GM18870 (cell line): ENCODE data around the gene TSPAN18.

Source experiments
- ATAC-seq: cut with Tn5 transposase; IDR thresholded peaks from one replicate; pipeline ENCODE4 v1.9.1; 2021; ENCODE audit warnings: moderate library complexity; ENCODE audit not compliant: unreplicated experiment

TSPAN18 gene

DNA sequence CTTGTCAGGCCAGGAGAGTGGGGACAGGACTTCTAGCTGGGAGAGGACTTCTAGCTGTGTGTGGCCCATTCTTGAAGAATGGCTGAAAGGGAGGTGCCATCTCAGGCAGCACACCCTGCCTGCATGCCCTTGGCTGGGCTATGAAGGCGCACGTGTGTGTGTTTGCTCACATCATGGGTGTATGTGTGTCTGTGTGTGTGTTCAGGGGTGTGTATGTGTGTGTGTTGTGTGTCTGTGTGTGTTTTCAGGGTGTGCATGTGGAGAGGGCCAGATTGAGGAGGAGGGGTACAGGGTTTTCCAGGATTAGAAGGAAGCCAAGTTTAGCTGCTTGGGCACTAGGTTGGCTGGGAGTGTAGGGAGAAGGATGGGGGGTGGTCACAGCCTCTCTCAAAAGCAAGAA, 207.3 kb downstream of the TSPAN18 start:
- no peak for ATAC-seq

DNA sequence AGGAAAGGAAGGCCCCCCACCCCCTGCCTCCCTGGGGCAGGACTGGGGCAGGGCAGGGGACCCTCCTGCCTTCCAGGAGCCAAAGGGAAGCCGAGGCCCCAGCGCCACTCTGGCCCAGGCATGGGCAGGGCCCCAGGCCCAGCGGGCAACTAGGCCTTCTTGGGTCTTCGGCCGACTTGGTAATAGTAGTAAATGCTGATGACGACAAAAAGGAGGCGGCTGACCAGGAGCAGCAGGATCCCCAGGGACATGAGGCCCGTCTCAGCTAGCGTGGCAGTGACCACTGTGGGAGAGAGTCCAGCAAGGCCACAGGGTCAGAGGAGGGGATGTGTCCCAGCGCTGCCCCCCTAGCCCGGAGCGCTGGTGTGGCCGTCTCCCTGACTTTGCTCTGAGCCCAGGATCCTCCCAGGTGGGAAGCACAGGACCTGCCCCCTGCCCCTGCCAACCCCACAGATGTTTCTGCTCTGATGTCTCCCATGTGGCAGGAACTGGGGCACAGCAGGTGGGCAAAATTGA, 208.0 kb downstream of the TSPAN18 start:
- no peak for ATAC-seq

DNA sequence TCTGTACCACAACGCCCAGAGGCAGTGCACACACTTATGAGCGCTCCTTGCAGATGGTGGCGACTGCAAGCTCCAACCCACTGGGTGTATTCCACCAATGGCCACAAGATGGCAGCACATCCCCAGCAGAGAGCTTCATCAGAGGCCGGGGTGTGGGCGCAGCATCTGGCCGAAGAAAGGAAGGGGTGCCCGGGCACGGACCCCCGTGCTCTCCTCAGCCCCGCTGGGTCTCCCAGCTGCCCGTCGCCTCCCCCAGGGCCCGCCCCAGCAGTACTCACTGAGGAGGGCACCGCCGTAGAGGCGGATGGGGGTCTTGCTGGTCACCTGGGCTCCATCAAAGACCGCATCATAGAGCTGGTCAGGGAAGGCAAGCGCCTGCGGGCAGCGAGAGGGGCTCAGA, 209.8 kb downstream of the TSPAN18 start:
- no peak for ATAC-seq

DNA sequence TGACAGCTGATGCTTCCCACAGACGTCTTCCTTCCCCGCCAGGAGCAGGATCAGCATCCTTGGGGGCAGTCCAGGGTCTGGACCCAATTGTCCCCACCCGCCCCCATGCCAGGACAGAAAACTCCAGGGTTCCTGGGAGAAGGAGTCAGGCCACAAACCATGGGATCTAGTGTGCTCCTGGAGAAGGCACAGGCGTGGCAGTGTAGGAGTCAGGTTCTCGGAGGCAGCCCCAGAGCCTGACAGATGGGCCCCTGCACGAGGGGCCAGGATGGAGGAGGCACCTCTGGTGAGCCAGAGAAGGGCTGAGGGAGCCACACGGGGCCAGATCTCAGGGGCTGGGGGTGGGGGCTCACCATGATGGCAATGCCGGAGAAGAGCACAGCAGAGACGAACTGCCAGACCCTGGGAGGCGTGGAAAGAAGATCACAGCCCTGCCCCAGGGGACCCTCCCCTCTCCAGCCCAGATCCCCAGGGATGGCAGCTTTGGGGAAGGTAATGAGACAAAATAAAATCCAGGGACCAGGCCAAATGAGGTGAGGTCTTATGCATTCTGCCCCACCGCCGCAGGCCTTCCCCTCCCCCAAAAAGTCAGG, 210.3 kb downstream of the TSPAN18 start:
- ATAC-seq: no peak

DNA sequence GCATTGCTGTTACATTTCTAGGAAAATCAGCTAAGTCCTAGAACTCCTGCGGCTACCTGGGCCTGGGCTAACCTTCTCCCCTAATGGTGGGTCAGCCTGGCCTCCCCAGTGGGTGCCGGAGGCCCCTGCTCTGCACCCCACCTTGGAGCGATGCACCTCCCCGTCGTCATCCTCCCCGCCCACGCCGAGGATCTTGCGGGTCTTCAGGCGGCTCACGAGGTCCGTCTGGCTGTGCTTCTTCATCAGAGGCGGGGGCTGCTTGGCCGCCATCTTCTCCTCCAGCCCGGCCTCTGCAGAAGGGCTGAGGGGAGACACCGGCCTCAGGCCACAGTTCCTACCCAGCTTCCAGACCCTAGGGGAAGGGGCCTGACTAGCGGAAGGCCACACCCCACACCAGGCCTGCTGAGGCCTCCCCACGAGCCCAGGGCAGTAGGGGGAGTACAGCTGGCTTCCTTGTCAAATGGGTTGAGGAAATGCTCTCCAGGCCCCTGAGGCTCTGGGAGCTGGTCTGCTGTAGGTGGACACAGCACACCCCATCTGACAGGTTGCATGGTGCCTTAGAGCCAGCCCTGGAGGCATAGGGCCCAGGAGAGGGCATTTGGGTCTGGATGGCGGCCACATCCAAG, 211.4 kb downstream of the TSPAN18 start:
- no peak for ATAC-seq

DNA sequence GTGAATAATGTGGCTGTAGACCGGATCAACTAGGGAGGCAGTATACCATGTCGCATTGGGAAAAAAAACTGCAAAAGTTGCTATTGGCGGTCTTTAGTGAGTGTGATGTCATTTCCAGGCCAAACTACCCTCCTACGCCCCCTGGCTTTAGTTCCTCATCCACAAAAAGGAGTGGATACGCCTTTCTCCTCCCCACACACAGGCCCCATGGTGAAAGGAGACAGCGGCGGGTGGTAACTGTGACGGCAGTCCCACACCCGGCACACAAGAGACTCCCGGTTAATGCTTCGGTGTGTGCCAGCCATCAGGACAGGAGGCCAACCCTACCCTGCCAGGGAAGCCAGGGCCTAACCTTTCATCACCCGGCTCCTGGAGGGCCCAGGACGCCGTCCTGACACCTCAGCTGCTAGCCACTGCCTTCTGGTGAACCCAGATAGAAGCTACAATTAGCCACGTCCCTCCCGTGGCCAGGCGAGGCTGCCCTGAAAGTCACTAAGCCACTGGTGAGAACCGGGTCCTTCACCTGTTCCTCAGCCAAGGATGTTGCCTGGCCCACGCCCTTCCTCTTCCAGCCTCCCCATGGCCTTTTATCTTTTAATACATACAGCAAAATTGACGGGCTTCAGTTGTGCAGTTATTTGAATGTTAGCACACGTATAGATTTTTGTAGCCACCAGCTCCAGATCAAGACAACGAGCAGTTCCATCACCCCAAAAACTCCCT, 213.1 kb downstream of the TSPAN18 start:
- no peak for ATAC-seq

DNA sequence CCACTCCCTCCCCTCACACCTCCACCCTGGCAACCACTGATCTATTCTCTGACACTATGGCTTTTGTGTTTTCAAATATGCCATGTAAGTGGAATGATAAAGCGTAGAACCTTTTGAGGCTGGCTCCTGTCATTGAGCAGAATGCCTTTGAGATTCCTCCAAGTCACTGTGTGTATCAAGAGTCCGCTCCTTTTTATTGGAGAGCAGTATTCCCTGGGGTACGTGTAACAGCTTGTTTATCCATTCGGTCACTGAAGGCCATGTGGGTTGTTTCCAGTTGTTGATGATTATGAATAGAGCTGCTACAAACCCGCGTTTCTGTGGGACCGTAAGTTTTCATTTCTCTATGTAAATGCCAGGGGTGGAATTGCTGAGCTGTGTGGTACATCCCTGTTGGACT, 213.6 kb downstream of the TSPAN18 start:
- no peak for ATAC-seq

DNA sequence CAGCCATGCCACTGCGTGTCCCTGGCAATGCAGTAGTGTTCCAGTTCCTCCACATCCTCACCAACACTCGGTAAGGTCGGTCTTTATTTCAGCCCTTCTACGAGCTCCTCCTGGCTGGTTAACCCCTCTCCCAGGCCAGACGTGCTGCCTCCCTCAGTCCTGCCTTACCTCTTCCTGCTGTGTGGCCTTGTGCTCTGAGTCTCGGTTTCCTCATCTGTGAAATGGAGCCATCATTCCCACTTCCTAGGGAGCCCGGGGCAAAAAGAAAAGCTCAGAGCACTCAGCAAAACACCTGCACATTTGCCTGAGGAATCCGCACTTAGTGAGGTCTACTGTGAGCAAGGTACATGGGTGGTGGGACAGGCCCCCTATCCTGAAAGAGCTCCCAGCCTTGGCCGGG, 214.1 kb downstream of the TSPAN18 start:
- ATAC-seq: no peak

DNA sequence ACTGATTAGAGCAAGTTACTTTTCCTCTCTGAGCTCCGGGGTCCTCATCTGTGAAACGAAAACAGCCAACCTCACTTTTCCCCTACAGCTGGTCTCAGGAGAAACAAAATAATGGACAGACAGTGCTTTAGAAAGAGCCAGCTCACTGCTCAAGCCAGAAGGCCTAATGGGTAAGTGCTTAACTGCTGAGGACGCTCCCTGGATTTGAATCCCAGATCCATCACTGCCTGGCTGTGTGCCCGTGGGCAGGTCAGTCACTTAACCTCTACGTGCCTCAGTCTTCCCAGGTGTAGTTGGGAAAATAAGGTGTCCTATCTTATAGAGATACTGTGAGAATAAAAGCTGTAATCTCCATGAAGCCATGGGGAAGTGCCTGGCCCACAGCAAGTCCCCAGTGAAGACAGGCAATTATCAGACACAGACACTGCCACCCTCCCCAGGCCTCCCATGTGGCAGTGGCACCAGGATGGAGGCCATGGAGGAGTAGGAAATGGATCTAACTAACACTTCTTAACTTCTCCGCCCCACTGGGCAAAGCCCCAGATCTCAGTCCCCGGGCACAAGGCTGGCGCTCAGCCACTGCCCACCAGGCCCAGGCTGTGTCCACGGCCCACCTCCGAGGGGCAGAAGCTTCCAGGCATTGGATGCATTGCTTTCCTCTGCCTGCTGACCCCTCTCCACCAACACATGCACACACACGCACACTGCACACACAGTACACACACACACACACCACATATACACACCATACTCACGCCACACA, 214.7 kb downstream of the TSPAN18 start:
- no peak for ATAC-seq

DNA sequence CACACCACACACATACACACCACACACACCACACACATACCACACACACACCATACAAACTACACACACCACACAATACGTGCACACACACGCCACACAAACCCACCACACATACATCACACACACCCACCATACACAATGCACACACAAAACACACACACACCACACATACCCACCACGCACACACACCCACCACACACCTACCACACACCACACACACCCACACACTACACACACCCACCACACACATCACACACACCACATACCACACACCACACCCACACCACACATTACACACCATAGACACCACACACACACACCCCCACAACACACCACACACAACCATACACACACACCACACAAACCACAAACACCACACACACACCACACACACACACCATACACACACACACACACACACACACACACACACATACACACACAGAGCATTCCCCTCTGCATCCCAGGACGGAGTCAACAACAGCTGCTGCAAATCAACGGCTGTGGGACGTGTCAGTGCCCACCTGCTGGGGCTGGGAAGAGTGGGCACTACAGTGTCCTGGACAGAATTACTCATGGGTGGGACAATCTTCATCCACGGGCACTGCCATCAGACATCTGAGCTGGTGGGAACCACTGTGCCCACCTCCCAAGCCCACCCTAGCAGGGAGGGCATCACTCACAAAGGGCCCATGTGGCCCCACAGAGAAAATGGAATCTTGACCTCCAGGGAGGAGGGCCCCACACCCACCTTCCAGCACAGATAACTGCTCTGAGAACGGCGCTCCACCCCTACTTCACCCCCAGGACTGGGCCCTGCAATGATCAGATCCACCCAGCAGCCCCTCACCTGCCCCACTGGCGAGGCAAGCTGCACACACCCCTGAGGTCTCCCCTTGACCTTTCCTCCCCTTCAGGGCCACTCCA, 215.5 kb downstream of the TSPAN18 start:
- no peak for ATAC-seq

DNA sequence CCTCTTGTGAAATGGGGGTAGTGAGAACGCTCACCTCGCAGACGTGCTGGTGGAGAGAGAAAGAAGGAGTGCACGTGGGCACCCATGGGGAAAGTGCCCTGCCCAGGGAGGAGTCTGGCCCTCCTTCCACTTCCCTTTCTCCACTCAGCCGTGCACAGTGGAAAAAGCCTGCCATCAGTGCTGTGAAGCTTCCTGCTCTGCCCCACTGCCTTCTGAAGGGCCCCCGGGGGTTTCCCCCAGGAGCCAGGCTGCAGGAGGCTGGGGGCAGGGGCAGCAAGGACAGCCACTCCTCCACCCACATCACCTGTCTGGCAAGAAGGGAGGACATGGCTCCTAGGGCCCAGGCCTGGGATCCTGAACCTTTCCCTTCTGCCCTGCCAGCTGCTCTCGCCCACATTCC, 216.4 kb downstream of the TSPAN18 start:
- ATAC-seq: peak; percentile 82

DNA sequence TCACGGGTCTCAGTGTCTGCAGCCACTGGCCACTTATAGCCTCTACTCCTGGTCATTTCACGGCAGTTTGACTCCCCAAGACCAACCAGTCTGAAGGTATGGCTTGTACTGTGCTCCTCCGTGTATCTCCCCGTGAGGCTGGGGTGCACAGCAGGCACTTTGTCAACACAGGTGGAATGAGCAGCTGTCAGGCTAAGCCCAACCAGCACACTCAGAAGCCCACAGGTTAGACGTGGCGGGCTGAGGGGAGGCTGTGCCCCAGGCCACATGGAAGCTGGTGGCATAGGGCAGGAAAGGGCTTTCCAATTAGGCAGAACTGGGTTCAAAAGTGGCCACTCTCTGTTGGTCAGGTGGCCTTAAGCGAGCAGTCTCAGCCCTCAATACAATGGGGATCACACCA, 216.9 kb downstream of the TSPAN18 start:
- no peak for ATAC-seq

DNA sequence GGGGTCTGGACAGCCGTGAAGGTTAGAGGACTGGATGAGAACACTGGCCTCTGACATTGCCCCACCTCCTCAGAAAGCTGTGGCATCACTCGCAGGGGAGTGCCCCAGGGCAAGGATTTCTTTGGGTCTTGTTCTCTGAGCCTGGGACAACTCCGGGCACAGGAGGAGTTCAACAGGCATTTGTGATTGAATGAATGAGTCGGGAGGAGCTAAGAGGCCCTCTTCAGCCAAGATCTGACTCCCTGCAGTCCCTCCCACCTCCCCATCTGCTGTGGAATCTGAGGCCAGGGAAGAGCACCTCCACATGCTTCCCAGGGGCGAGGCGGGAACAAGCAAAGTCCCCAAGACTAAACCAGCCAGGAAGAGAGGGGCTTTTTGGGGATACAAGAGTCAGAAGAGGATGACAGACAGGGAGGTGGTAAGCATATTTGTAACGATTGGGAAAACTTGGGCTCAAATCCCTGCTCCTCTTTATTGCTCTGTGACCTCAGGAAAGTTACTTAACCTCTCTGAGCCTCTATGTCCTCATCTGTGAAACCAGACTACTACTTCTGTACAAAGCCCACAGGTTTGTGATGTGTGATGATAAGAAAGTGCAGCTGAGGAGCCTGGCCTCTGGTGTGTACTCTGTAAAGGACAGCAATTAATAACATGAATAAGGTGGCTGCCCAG, 217.6 kb downstream of the TSPAN18 start:
- ATAC-seq: no peak

DNA sequence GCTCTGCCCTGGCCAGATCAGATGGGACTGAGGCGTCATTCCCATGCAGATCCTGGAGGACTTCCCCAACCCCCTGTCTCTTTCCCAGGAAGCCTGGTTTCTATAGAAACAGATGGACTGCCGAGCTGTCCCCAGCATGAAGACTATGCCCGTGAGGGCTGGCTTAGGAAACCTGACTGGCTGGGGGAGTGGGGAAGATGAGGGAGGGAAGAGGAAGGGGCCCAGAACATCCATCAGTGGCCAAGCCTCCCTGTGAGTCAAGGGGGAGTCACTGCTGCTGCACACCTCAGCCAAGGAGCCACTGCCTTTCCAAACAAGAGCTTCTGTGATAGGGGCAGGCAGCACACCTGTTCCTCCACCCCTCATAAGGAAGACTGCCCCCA, 218.1 kb downstream of the TSPAN18 start:
- ATAC-seq: no peak

DNA sequence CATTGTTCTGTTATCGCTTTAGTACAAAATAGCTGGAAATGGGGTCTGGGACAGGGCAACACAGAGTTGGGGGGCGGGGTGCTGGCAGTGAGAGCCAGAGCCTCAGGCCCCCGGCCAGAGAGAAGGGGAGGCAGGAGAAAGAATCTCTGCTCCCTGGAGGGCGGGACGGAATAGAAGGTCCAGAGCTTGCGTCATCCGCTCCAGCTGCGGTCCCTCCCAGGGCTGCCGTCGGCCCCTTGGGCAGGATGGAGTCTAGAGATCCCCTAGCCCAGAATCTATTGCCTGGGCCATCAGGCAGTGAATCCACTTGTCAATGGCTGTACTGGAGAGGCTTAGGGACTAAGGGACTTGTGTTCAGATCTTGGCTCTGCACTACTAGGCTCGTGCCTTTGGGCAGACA, 218.9 kb downstream of the TSPAN18 start:
- no peak for ATAC-seq

DNA sequence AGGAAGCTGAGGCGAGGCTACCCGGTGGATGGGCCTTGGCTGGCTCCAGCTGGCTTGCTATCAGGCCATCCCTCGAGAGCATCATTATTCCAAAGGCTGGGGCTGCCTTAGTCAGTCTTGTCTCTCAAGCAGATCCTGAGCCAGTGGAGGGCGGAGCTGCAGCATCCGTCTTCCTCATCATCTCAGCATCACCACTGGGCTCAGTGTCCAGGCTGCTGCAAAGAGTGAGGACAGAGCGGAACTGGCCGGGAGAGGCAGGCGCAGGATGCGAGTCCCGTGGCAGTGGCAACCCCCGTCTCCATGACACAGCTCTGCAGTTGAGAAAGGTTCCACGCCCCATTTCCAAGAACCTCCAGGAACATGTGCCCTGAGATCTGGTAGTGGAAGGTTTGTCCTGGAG, 219.5 kb downstream of the TSPAN18 start:
- no peak for ATAC-seq

DNA sequence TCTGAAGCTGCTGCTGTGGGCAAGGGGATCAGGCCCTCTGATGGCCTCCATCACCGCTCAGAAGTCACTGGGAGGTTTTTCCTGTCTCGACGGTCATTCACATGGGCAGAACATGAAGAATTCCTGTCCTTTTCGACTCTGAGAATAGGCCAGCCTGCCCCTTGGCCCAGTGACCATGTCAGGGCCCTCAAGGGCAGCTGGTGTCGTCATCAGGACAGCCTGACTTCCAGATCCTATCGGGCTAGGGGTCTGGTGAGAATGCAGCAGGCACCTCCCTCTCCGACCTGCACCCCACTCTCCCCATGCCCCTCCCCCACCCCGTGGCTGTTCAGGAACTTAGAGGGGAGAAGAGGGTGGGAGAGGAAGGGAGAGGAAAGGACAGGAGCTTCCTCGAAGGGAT, 220.4 kb downstream of the TSPAN18 start:
- no peak for ATAC-seq

DNA sequence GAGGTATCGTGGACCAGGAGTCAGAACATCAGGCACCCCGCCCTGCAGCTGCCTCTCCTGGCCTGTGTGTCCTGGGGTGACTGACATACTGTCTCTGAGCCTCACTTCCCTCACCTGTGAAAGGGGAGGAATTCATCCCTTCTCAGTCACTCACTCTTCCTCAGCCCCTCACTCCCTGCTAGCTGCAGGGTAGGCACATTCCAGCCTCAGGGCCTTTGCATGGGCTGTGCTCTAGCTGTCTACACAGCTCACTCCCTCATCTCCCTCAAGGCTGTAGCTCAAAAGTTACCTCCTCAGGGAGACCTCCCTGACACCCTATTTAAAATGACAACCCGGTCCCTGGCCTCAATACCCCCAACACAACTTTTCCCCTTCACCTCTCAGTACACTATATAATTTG, 221.4 kb downstream of the TSPAN18 start:
- no peak for ATAC-seq

DNA sequence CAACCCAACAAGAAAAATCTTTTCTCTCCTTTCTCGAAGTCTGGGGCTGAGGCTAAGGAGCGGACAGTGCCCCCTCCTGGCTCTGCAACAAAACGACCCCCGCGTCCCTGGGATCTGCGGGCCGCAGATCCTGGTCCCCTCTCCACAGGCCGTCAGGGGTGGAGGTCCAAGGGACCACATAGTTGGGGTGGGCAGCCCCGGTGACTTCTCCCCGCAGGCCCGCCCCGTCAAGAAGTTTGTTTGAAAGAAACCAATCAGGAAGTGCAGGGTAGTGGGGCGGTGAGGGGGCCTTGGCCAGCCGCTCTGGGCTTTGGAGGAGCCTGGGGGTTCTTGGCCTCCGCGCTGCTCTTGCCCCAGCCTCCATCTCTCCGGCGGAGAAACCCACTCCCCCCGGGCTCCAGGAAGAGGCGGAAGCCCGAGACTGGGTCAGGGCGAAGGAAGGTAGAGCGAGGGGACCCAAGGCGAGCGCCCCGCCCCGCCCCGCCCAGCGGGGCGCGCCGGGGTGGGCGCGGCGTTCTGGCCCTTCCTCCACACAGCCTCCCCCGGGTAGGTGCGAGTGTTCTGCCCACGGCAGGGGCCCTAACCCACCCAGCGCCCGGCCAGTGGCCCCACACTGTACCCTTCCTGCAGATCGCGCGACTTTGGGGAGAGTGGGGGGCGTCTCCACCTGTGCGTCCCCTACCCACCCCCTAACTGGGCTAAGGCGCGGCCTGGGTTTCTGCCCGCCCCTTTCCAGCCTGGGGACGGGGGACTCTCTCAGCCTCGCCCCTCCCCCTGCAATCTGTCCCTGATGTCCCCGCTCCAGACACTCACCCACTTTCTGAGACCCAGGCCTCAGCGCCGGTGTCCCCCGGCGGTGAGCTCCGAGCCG, 222.6 kb downstream of the TSPAN18 start:
- no peak for ATAC-seq
